BJ (cell line): Measurements from ENCODE around the gene ANKRD9. TPM values are rescaled to one million over a fixed set of nuclear protein-coding genes. Genes with fewer than 3 reads are reported as not detected.

Experiments used
- CTCF ChIA-PET: fragments of 350-600 bp; formaldehyde crosslinking; extraction: SDS; loops from one replicate; lab custom pipeline; 2021; ENCODE audit warnings: antibody characterized with exemption, inconsistent platforms; lab: Yijun Ruan, JAX
- POLR2A ChIA-PET: fragments of 300-600 bp; sonication (Branson Sonifier 250); formaldehyde crosslinking; extraction: SDS; loops from one replicate; lab custom pipeline; 2021; ENCODE audit warnings: antibody characterized with exemption; lab: Charles Lee
- DNase-seq: peaks from one replicate; pipeline ENCODE4 v3.0.0-alpha.2; 2011; ENCODE audit warnings: low read depth
- H3K27me3 ChIP-seq: 2 replicates; pipeline ENCODE4 v1.6.0; 2011; ENCODE audit warnings: low read length; ENCODE audit not compliant: control insufficient read depth, insufficient read depth
- H3K36me3 ChIP-seq: 2 replicates; pipeline ENCODE4 v1.5.1; 2011; ENCODE audit warnings: low read length; ENCODE audit not compliant: control insufficient read depth, insufficient read depth
- H3K4me3 ChIP-seq: 2 replicates; pipeline ENCODE4 v1.5.1; 2011; ENCODE audit warnings: low read depth, mild to moderate bottlenecking, control low read depth, low read length
- polyA plus RNA-seq: library from polyadenylated mRNA; depleted of rRNA; stranded (reverse); fragments of >200 nt; gene quantifications from 2 replicates; pipeline ENCODE4 v1.2.3, GENCODE V29; 2011
- TF ChIP-seq, protein P1 (sequence below): IDR thresholded peaks from 2 replicates; pipeline ENCODE4 v1.5.1; 2011; ENCODE audit warnings: low read depth, mild to moderate bottlenecking, control low read depth, inconsistent platforms, low read length, moderate library complexity; ENCODE audit not compliant: insufficient read depth

Gene ANKRD9
- polyA plus RNA-seq, 1 experiment = 9.1 TPM

DNA sequence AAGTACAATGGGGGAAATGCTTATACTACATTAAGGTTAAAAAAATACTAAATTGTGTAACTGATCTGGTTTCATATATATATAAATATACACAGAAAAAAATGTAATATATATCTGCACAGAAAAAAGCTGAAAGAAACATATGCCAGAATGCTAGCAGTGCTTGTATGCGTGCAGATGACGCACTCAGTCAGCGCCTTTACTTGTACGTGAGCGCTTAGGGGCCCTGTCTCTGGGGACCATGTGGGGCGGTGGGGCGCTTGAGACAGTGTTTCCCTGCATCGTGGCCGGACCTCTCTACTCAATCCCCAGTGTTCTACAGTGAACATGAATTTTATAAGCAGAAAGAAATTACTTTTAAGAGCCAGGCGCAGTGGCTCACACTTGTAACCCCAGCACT, 7.0 kb downstream of the ANKRD9 start:
- no peaks in the 10 kb centered on the region for H3K27me3 ChIP-seq
- peaks cover 12% of the 10 kb centered on the region for H3K36me3 ChIP-seq
- ChIA-PET POLR2A (no interaction called here), CTCF (interaction anchor here (0.8 to 1.3 kb wide), 2 partner anchors 15 to 64 kb away, joined by 3 to 5 read pairs; no protein-coding TSS in a partner anchor)
- no peak for DNase-seq
- no peak overlapping the region for H3K4me3 ChIP-seq
- TF ChIP-seq, protein P1, sequence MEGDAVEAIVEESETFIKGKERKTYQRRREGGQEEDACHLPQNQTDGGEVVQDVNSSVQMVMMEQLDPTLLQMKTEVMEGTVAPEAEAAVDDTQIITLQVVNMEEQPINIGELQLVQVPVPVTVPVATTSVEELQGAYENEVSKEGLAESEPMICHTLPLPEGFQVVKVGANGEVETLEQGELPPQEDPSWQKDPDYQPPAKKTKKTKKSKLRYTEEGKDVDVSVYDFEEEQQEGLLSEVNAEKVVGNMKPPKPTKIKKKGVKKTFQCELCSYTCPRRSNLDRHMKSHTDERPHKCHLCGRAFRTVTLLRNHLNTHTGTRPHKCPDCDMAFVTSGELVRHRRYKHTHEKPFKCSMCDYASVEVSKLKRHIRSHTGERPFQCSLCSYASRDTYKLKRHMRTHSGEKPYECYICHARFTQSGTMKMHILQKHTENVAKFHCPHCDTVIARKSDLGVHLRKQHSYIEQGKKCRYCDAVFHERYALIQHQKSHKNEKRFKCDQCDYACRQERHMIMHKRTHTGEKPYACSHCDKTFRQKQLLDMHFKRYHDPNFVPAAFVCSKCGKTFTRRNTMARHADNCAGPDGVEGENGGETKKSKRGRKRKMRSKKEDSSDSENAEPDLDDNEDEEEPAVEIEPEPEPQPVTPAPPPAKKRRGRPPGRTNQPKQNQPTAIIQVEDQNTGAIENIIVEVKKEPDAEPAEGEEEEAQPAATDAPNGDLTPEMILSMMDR = no peak

DNA sequence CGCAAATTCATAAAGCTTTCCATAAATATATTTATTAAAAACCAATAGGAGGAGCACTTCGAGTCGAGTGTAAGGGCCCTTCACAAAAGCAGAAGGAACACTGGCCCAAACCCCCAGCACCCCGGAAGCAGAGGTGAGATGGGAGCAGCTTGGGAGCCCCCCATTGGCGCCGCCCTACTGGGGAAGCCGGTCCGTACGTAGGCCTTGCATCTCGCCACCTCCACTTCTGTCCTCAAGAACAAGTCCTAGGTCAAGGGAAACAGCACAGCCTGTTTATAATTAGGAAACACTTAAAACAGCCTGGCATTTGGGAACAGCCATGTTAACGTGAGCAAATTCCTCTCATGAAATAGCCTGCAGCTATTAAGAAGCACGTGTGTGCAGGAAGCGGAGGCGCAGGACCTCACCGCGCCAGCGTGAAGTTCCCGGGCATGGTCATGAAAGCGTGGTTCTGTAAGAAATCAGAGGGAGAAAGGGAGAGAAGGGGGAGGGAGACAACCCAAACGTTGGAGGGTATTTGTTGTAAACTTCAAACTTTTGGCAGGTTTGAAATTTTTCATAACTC, 7.7 kb downstream of the ANKRD9 start:
- POLR2A ChIA-PET = no interaction called here
- TF ChIP-seq, protein P1 = no peak
- H3K36me3 ChIP-seq = peaks cover 12% of the 10 kb centered on the region
- CTCF ChIA-PET = interaction anchor here (0.8 to 1.3 kb wide), 3 partner anchors 8 to 93 kb away, joined by 3 to 5 read pairs (median 3); partner anchors contain the start of gene ANKRD9
- no peaks in the 10 kb centered on the region for H3K27me3 ChIP-seq
- DNase-seq = no peak
- H3K4me3 ChIP-seq = no peak overlapping the region

DNA sequence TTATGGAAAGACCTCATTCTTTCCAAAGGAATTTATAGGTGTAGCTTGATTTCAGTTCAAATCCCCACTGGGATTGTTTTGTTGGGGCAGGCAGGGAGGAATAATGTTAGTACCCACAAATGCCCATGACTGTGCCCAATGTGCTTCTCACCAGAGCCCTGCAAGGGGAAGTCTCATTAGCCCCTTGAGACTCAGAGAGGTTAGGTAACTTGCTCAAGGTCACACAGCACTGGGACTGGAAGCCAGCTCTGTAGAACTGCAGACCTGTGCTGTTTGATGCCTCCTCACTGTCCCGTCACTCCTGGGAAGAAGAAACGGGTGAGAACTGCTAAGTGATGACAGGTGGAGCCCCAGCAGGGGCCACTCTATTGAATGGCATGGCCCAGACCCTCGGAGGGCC, 8.9 kb downstream of the ANKRD9 start:
- H3K27me3 ChIP-seq = no peaks in the 10 kb centered on the region
- TF ChIP-seq, protein P1 = no peak
- DNase-seq = no peak

DNA sequence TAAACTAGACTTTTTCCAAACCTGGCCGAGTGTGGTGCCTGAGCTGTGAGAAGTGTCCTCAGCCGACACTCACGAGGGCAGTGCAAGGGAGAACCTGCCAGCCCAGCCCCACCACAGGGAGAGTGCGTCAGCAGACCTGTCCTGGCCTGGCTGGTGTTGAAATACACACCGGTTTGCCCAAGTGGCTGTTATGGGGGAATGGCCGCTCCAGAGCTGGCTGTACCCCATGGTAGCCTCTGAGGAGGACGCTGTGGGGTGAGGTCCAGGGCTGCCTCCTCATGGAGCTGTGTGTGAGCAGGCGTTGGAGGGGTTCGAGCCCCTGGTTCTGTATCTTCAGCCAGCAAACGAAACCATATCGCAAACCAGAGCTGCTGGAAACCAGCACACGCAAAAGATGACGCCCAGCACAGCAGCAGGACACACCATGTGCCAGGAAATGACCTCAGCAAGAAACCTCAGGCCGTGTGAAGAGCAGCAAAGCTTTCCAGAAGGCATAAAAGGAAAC, 9.4 kb downstream of the ANKRD9 start:
- Histone ChIP-seq H3K4me3 (no peak overlapping the region), H3K36me3 (peaks cover 12% of the 10 kb centered on the region), H3K27me3 (no peaks in the 10 kb centered on the region)
- DNase-seq = peak; percentile 64
- POLR2A ChIA-PET = interaction anchor here (1.2 kb wide), 1 partner anchor 10 kb away, joined by 5 read pairs; the partner anchor contains the start of gene ANKRD9
- TF ChIP-seq, protein P1 = no peak
- CTCF ChIA-PET = interaction anchor here (0.8 to 1.2 kb wide), 5 partner anchors 9 to 42 kb away, joined by 3 to 4 read pairs (median 3); no protein-coding TSS in a partner anchor

More for the DNA sequence above, 8.9 kb downstream of the ANKRD9 start:
- POLR2A ChIA-PET = interaction anchor here (1.2 kb wide), 1 partner anchor 9 kb away, joined by 5 read pairs; the partner anchor contains the start of gene ANKRD9
- no peak overlapping the region for H3K4me3 ChIP-seq
- H3K36me3 ChIP-seq = peaks cover 12% of the 10 kb centered on the region
- CTCF ChIA-PET = interaction anchor here (0.8 to 1.2 kb wide), 5 partner anchors 9 to 94 kb away, joined by 3 to 4 read pairs (median 3); partner anchors contain the start of gene ANKRD9
